ENCODE results near the gene STARD5. TPM values are rescaled to one million over a fixed set of nuclear protein-coding genes. Genes with fewer than 3 reads are reported as not detected.

The STARD5 gene
- total RNA-seq, 1 experiment from 2014 or later: 3.4 TPM

GRCh38 chr15:81263477-81263876 lies 60.5 kb downstream of the STARD5 start:
- intact Hi-C loops (cut with micrococcal nuclease): no loop called here
- ChIA-PET POLR2A (interaction anchor here (0.6 to 1.0 kb wide), 3 partner anchors 23 to 103 kb away, joined by 3 read pairs; no protein-coding TSS in a partner anchor), CTCF (interaction anchor here (0.7 to 10.7 kb wide), 11 partner anchors 9 to 810 kb away, joined by 3 to 459 read pairs (median 5); no protein-coding TSS in a partner anchor)
- Mint-ChIP-seq H3K4me1 (ENCODE audit: insufficient read depth, unreplicated experiment) (peaks cover 14% of the 10 kb centered on the region), H3K27ac (ENCODE audit: low read depth, unreplicated experiment) (no peak overlapping the region), H3K4me3 (ENCODE audit: unreplicated experiment) (no peak overlapping the region), H3K9me3 (ENCODE audit: unreplicated experiment) (no peaks in the 10 kb centered on the region), H3K27me3 (ENCODE audit: insufficient read depth, unreplicated experiment) (no peaks in the 10 kb centered on the region), H3K36me3 (ENCODE audit: insufficient read depth, unreplicated experiment) (no peaks in the 10 kb centered on the region)
- BruUV-seq (replicated peaks): no TSS peak
- no peak for DNase-seq (ENCODE audit: unreplicated experiment)
- TF ChIP-seq CTCF (IDR thresholded peaks at IDR 0.05; ENCODE audit: unreplicated experiment): no peak

- Mint-ChIP-seq H3K9me3 (ENCODE audit: unreplicated experiment) (no peaks in the 10 kb centered on the region), H3K27ac (ENCODE audit: low read depth, unreplicated experiment) (no peak overlapping the region), H3K36me3 (ENCODE audit: insufficient read depth, unreplicated experiment) (no peaks in the 10 kb centered on the region), H3K27me3 (ENCODE audit: insufficient read depth, unreplicated experiment) (no peaks in the 10 kb centered on the region), H3K4me1 (ENCODE audit: insufficient read depth, unreplicated experiment) (peaks cover 25% of the 10 kb centered on the region), H3K4me3 (ENCODE audit: unreplicated experiment) (no peak overlapping the region)
- DNase-seq (ENCODE audit: unreplicated experiment): no peak
- TF ChIP-seq CTCF (IDR thresholded peaks at IDR 0.05; ENCODE audit: unreplicated experiment): no peak
- CTCF ChIA-PET: interaction anchor here (1.2 to 6.7 kb wide), 5 partner anchors 11 to 157 kb away, joined by 3 to 75 read pairs (median 10); no protein-coding TSS in a partner anchor
- intact Hi-C loops (cut with micrococcal nuclease): no loop called here
- no TSS peak for BruUV-seq (replicated peaks)
- POLR2A ChIA-PET: no interaction called here
Observed at GRCh38 chr15:81261172-81261811, 62.6 kb downstream of the STARD5 start.

- DNase-seq (ENCODE audit: unreplicated experiment): no peak
- POLR2A ChIA-PET: interaction anchor here (1.4 kb wide), 1 partner anchor 104 kb away, joined by 4 read pairs; no protein-coding TSS in a partner anchor
- TF ChIP-seq CTCF (IDR thresholded peaks at IDR 0.05; ENCODE audit: unreplicated experiment): no peak
- Mint-ChIP-seq H3K36me3 (ENCODE audit: insufficient read depth, unreplicated experiment) (no peaks in the 10 kb centered on the region), H3K9me3 (ENCODE audit: unreplicated experiment) (no peaks in the 10 kb centered on the region), H3K27ac (ENCODE audit: low read depth, unreplicated experiment) (no peak overlapping the region), H3K4me3 (ENCODE audit: unreplicated experiment) (no peak overlapping the region), H3K27me3 (ENCODE audit: insufficient read depth, unreplicated experiment) (no peaks in the 10 kb centered on the region), H3K4me1 (ENCODE audit: insufficient read depth, unreplicated experiment) (peaks cover 18% of the 10 kb centered on the region)
- no TSS peak for BruUV-seq (replicated peaks)
- CTCF ChIA-PET: interaction anchor here (1.2 to 6.7 kb wide), 6 partner anchors 15 to 155 kb away, joined by 3 to 75 read pairs (median 10); no protein-coding TSS in a partner anchor
- intact Hi-C loops (cut with micrococcal nuclease): no loop called here
Observed at GRCh38 chr15:81259760-81260298, 64.1 kb downstream of the STARD5 start.

Other genes with a start within 250 kb of the STARD5 start
- not detected in 2 replicates for gene CFAP161, start 189.9 kb downstream of the STARD5 start, total RNA-seq (2022)
- 0.72 and 0.81 TPM in 2 replicates for gene IL16, start 127.3 kb downstream of the STARD5 start, total RNA-seq (2022)
- not detected in 2 replicates for gene TMC3, start 50.1 kb upstream of the STARD5 start, total RNA-seq (2022)